Measurements from ENCODE around the gene FAM186B. TPM values are rescaled to one million over a fixed set of nuclear protein-coding genes. Genes with fewer than 3 reads are reported as not detected.

The FAM186B gene
- total and polyA plus RNA-seq, 7 donors: 0.04 to 1.00 (median 0.44) TPM

DNA sequence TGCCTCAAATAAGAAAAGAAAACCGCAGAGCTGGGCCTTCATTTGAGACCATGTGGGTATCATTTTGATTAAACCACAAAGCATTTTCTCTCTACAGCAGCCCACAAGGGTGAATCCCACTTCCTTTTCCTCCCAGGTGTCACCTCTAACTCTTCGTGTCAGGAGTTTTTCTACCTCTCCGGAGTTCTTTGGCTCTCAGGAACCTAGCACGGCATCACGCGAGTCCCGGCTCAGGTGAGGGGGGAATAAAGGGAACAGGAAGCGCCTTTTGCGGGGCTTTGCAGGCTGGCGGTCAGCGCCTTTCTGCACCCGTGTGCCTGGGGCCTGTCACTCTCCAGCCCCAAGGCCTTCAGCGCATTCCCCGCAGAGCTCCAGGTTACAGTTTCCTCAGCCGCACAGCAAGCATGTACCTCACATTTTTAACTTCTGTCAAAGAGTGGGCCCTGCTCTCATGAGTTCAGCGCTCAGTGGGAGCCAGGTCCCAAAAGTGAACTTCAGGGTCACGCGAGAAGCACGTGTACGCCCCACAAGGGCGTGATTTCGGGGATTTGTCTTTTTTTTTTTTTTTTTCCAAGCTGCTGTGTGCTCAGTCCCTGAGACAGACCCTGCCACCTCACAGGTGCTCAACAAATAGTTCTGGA is 17.2 kb upstream of the FAM186B start:
- 0 to 2% (median 1%) methylated on average over 22 of the region's 22 CpGs for WGBS, 3 donors
- no peaks in the 10 kb centered on the region for H3K27me3 ChIP-seq (ENCODE audit: insufficient read depth in 3 of 3, low read length in 2 of 3)
- H3K27ac ChIP-seq: peak overlapping the region; percentile 71
- intact Hi-C loops (cut with DNase I): loop anchor here (5.0 to 10.0 kb wide), 2 partner anchors 55 to 212 kb away; partner anchors contain the start of gene MCRS1 (in 1 of the 2)
- H3K9me3 ChIP-seq: no peaks in the 10 kb centered on the region
- H3K4me1 ChIP-seq: peaks cover 8% of the 10 kb centered on the region
- DNase-seq (no peak), ATAC-seq (peak; percentile 35 to 57 (median 39))
- H3K4me3 ChIP-seq: peak overlapping the region; percentile 69
- TF ChIP-seq, protein P1, sequence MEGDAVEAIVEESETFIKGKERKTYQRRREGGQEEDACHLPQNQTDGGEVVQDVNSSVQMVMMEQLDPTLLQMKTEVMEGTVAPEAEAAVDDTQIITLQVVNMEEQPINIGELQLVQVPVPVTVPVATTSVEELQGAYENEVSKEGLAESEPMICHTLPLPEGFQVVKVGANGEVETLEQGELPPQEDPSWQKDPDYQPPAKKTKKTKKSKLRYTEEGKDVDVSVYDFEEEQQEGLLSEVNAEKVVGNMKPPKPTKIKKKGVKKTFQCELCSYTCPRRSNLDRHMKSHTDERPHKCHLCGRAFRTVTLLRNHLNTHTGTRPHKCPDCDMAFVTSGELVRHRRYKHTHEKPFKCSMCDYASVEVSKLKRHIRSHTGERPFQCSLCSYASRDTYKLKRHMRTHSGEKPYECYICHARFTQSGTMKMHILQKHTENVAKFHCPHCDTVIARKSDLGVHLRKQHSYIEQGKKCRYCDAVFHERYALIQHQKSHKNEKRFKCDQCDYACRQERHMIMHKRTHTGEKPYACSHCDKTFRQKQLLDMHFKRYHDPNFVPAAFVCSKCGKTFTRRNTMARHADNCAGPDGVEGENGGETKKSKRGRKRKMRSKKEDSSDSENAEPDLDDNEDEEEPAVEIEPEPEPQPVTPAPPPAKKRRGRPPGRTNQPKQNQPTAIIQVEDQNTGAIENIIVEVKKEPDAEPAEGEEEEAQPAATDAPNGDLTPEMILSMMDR (IDR thresholded peaks at IDR 0.05): no peak
- no peaks in the 10 kb centered on the region for H3K36me3 ChIP-seq (ENCODE audit: insufficient read depth in 1 of 2, low read depth in 1 of 2)

DNA sequence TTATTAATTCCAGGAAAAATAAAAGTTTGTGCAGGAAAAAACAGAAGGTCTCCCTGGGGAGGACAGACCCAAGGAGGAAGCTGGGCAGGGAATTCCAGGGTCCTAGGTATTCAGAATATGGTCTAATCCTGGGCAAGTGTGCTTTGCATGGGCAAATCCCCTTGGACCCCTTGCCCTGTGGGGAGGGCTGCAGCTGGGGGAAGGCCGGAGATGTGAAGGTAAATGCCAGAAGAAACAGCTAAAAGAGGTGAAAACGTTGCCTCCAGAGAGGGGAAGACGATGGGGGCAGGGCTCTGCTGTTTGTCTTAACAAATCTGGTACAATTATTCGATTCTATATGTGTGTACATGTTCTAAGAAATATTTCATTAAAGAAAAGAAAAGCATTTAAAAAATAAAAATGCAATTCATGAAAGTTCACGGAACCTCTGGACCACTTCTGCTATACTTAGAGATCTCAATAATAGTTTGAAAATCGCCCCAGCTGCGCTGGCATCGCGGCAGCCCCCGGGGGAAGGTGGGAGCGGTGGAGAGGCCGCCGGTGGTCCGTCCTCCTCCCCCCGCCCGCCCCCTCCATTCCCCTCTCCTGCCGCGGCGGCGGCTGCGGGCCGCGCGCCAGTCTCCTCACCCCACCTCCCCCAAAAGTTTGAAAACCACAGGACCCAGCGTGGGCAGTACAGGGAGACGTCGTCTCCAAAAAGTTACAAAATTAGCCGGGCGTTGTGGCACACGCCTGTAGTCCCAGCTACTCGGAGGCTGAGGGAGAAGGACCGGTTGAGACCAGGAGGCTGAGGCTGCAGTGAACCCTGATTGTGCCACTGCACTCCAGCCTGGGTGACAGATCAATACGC is 16.4 kb upstream of the FAM186B start:
- intact Hi-C loops (cut with DNase I): loop anchor here (5.0 to 10.0 kb wide), 2 partner anchors 55 to 213 kb away; partner anchors contain the start of gene MCRS1 (in 1 of the 2)
- no peak for DNase-seq
- Histone ChIP-seq H3K27ac (peak overlapping the region; percentile 71), H3K36me3 (ENCODE audit: insufficient read depth in 1 of 2, low read depth in 1 of 2) (no peaks in the 10 kb centered on the region), H3K27me3 (ENCODE audit: insufficient read depth in 3 of 3, low read length in 2 of 3) (no peaks in the 10 kb centered on the region), H3K9me3 (no peaks in the 10 kb centered on the region), H3K4me3 (peak overlapping the region; percentile 69), H3K4me1 (peaks cover 8% of the 10 kb centered on the region)
- TF ChIP-seq, protein P1 (IDR thresholded peaks at IDR 0.05): no peak
- WGBS, 3 donors: 6 to 11% (median 6%) methylated on average over 23 to 33 of the region's 33 CpGs
- peak in 1 of 4 donors; percentile 15 for ATAC-seq

DNA sequence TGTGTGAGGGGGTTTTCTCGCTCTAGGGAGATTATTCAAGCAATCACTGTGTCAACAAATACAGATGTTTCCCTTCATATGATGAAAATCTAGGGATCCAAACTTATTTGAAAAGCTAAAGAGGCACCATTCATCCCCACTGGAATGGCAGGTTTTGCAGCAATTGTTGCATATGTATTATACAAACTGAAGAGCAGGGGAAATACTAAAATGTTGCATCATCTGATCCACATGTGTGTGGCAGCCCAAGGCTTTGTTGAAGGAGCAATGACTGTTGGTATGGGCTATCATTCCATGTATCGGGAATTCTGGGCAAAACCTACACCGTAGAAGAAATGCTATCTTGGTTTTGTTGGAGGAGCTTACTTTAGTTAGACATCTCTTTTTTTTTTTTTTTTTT is 13.8 kb upstream of the FAM186B start:
- peaks cover 8% of the 10 kb centered on the region for H3K4me1 ChIP-seq
- no peaks in the 10 kb centered on the region for H3K27me3 ChIP-seq (ENCODE audit: insufficient read depth in 3 of 3, low read length in 2 of 3)
- intact Hi-C loops (cut with DNase I): no loop called here
- TF ChIP-seq, protein P1 (IDR thresholded peaks at IDR 0.05): no peak
- ATAC-seq (no peak), DNase-seq (no peak)
- H3K4me3 ChIP-seq: no peak overlapping the region
- H3K27ac ChIP-seq: no peak overlapping the region
- no peaks in the 10 kb centered on the region for H3K9me3 ChIP-seq
- no peaks in the 10 kb centered on the region for H3K36me3 ChIP-seq (ENCODE audit: insufficient read depth in 1 of 2, low read depth in 1 of 2)
- 94 to 98% (median 94%) methylated on average over 3 of the region's 3 CpGs for WGBS, 3 donors

DNA sequence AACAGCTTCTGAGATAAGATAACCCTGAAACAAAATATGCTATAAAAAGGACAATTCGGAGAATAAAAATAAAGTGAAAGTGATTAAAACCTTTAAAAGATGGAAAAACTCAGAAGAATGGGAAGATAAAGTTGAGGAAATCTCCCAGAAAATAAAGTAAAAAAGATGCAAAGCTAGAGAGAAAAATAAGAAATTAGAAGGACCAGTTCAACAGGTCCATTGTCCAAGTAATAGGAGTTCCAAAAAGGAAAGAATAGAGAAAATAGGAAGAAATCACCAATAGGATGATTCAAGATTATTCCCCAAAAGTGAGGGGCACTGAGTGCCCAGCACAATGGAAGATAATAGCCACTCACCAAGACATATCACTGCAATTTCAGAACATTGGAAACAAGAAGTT is 13.1 kb upstream of the FAM186B start:
- H3K4me3 ChIP-seq: no peak overlapping the region
- no peaks in the 10 kb centered on the region for H3K9me3 ChIP-seq
- TF ChIP-seq, protein P1 (IDR thresholded peaks at IDR 0.05): no peak
- DNase-seq (no peak), ATAC-seq (no peak)
- H3K4me1 ChIP-seq: peaks cover 8% of the 10 kb centered on the region
- 86 to 94% (median 93%) methylated on average over 1 of the region's 1 CpG for WGBS, 3 donors
- no peak overlapping the region for H3K27ac ChIP-seq
- no peaks in the 10 kb centered on the region for H3K27me3 ChIP-seq (ENCODE audit: insufficient read depth in 3 of 3, low read length in 2 of 3)
- H3K36me3 ChIP-seq (ENCODE audit: insufficient read depth in 1 of 2, low read depth in 1 of 2): no peaks in the 10 kb centered on the region
- intact Hi-C loops (cut with DNase I): no loop called here

All from psoas muscle (tissue), 8 donors.